ENCODE data around the gene PCDHGA1.
"Not testable (repeated sequence)": the region's sequence is repeated elsewhere in the genome, so short reads cannot be mapped to it uniquely, and the experiment has no call there.

The PCDHGA1 gene

GRCh38 chr5:141374627-141375026 lies 44.3 kb downstream of the PCDHGA1 start:
- H3K4me3 ChIP-seq (ENCODE audit: low read length) = no peak overlapping the region
- DNase-seq (ENCODE audit: low read depth) = no peak
- TF ChIP-seq CTCF (conservative IDR thresholded peaks at IDR 0.05; ENCODE audit: low read depth, low read length) = no peak

- not testable (repeated sequence) for DNase-seq (ENCODE audit: low read depth); H3K4me3 ChIP-seq (ENCODE audit: low read length)
These were observed 45.3 kb downstream of the PCDHGA1 start for GRCh38 chr5:141375444-141376155.

DNA sequence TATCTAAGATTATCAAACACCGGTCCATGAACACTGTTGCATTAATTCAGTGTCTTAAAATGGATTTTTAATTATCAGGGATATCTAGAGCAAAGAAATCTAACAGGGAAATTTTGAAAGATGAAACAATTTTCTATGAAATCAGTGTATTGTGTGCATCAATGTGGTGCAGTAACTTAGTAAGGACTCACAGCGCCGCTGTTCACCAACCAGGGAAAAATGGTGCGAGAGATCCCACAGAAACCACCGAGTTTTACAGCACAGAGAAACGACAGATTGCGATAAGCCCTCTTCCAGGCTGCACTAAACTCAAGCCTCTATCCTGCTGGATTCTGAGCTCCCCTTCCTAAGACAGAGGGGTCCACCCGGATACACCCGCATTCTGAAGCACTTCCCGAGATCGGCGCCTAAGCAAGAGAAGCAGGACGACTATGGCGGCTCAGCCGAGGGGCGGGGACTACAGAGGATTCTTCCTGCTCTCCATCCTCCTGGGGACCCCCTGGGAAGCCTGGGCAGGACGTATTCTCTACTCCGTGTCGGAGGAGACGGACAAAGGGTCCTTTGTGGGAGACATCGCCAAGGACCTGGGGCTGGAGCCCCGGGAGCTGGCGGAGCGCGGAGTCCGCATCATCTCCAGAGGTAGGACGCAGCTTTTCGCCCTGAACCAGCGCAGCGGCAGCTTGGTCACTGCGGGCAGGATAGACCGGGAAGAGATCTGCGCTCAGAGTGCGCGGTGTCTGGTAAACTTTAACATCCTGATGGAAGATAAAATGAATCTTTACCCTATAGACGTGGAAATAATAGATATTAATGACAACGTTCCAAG lies 52.4 kb downstream of the PCDHGA1 start, which contains the start of gene PCDHGA7:
Gene PCDHGA7 (plus strand): TSS at position 274 of the 826 bp plus-strand sequence. CDS start 158 bp downstream, at position 432.
- peak; percentile 37 for TF ChIP-seq CTCF (conservative IDR thresholded peaks at IDR 0.05; ENCODE audit: low read depth, low read length)
- no peak for DNase-seq (ENCODE audit: low read depth)
- peak within 1 kb of the TSS; percentile 42 for H3K4me3 ChIP-seq (ENCODE audit: low read length)

DNA sequence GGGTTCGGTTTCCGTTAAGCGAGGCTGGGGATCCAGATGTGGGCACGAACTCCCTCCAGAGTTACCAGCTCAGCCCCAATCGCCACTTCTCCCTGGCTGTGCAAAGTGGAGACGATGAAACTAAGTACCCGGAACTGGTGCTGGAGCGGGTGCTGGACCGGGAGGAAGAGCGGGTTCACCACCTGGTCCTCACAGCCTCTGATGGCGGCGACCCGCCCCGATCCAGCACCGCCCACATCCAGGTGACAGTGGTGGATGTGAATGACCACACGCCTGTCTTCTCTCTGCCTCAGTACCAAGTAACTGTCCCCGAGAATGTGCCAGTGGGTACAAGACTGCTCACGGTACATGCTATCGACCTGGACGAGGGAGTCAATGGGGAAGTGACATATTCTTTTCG lies 53.0 kb downstream of the PCDHGA1 start:
- DNase-seq (ENCODE audit: low read depth) = no peak
- peak overlapping the region; percentile 6 for H3K4me3 ChIP-seq (ENCODE audit: low read length)
- no peak for TF ChIP-seq CTCF (conservative IDR thresholded peaks at IDR 0.05; ENCODE audit: low read depth, low read length)

- H3K4me3 ChIP-seq (ENCODE audit: low read length) = no peak overlapping the region
- no peak for DNase-seq (ENCODE audit: low read depth)
- TF ChIP-seq CTCF (conservative IDR thresholded peaks at IDR 0.05; ENCODE audit: low read depth, low read length) = no peak
These were observed 54.4 kb downstream of the PCDHGA1 start for GRCh38 chr5:141384471-141385267.

- peak within 1 kb of the TSS; percentile 35 for H3K4me3 ChIP-seq (ENCODE audit: low read length)
- TF ChIP-seq CTCF (conservative IDR thresholded peaks at IDR 0.05; ENCODE audit: low read depth, low read length) = peak; percentile 57
These were observed 57.4 kb downstream of the PCDHGA1 start, which contains the start of gene PCDHGB4 for GRCh38 chr5:141387557-141388311. Gene PCDHGB4, plus strand, starts transcription at chr5:141387698. Its CDS starts 187 bp downstream, at chr5:141387885.

More at GRCh38 chr5:141387557-141388311, 57.4 kb downstream of the PCDHGA1 start, which contains the start of gene PCDHGB4:
- DNase-seq (ENCODE audit: low read depth) = not testable (repeated sequence)

All from retinal pigment epithelial cell (primary cell).